HepG2 (cell line): ENCODE results near the gene CEBPA. TPM values are rescaled to one million over a fixed set of nuclear protein-coding genes. Genes with fewer than 3 reads are reported as not detected.
A peak's percentile ranks its signal among the peaks of the same experiment; 100 is the strongest.

ENCODE experiments used
- ATAC-seq: fragments of 200-7000 bp; cut with Tn5 transposase; 3 replicates; pipeline ENCODE4 v1.9.1; 2020; ENCODE audit warnings: mild to moderate bottlenecking, moderate library complexity
- BruUV-seq: library from RNA; stranded (reverse); fragments of 400-500 nt; replicated peaks from 2 replicates; lab custom pipeline; 2021; lab: Mats Ljungman, UMichigan
- CTCF ChIA-PET: fragments of 300-600 bp; formaldehyde crosslinking; extraction: SDS; loops from one replicate; lab custom pipeline; 2021; ENCODE audit warnings: low total read pairs, inconsistent platforms, low intra/inter-chr PET ratio; lab: Yijun Ruan, JAX
- POLR2A ChIA-PET: fragments of 350-600 bp; sonication (Branson Sonifier 250); formaldehyde crosslinking; loops from one replicate; lab custom pipeline; 2020; ENCODE audit warnings: antibody characterized with exemption, inconsistent platforms; lab: Yijun Ruan, JAX
- DNase-seq: peaks from one replicate; pipeline ENCODE4 v3.0.0-alpha.2; 2015; ENCODE audit warnings: low spot score
- FAIRE-seq: peaks from 3 replicates; lab custom pipeline; 2011; peaks lifted over from hg19 to GRCh38; lab: Jason Lieb, UNC
- H2AFZ ChIP-seq: one replicate; pipeline ENCODE4 v1.6.1; 2011; ENCODE audit warnings: low read length, inconsistent platforms
- H3K27ac ChIP-seq: fragments of 300-600 bp; 3 replicates; pipeline ENCODE4 v1.8.0; 2011; ENCODE audit warnings: mixed run types, mild to moderate bottlenecking, mixed read lengths, low read length, inconsistent platforms; ENCODE audit not compliant: insufficient read depth; ENCODE audit errors: extremely low read length
- H3K27me3 ChIP-seq, 2 experiments: fragments of 200-600 bp in 1 of 2; 2 replicates in 1 of 2; 3 replicates in 1 of 2; pipeline versions ENCODE4 v1.6.0 to v1.8.0; 2011; ENCODE audit warnings: low read length in 2 of 2, mild to moderate bottlenecking in 2 of 2, moderate library complexity in 2 of 2, inconsistent platforms in 1 of 2; ENCODE audit not compliant: insufficient read depth in 2 of 2, control insufficient read depth in 1 of 2
- H3K36me3 ChIP-seq, 2 experiments: fragments of 200-600 bp in 1 of 2; replicated peaks in 1 of 2; 2 replicates in 1 of 2; 3 replicates in 1 of 2; pipeline versions ENCODE4 v1.5.1 to v1.8.0; 2011; ENCODE audit warnings: low read length in 2 of 2, inconsistent platforms in 1 of 2; ENCODE audit not compliant: insufficient read depth in 2 of 2, control insufficient read depth in 1 of 2
- H3K4me1 ChIP-seq: 2 replicates; pipeline ENCODE4 v1.5.1; 2012; ENCODE audit warnings: low read length, inconsistent platforms; ENCODE audit not compliant: insufficient read depth
- H3K4me2 ChIP-seq: 2 replicates; pipeline ENCODE4 v1.6.0; 2011; ENCODE audit warnings: low read depth, low read length, inconsistent platforms
- H3K4me3 ChIP-seq, 3 experiments: fragments of 200-600 bp in 1 of 3; sonication (generic), shearing (Covaris generic) in 1 of 3; replicated peaks in 1 of 3; 2 replicates each; pipeline ENCODE4 v1.5.1; 2011 to 2016; ENCODE audit warnings: low read length in 3 of 3, inconsistent platforms in 2 of 3, low read depth in 2 of 3, mild to moderate bottlenecking in 2 of 3, control low read depth in 1 of 3, mixed read lengths in 1 of 3; ENCODE audit not compliant: insufficient read depth in 1 of 3
- H3K79me2 ChIP-seq: one replicate; pipeline ENCODE4 v1.6.1; 2011; ENCODE audit warnings: low read length, inconsistent platforms; ENCODE audit not compliant: insufficient read depth
- H3K9ac ChIP-seq: 2 replicates; pipeline ENCODE4 v1.6.0; 2011; ENCODE audit warnings: mild to moderate bottlenecking, low read depth, low read length, inconsistent platforms; ENCODE audit not compliant: insufficient read depth
- H3K9me3 ChIP-seq: 2 replicates; pipeline ENCODE4 v1.5.1; 2012; ENCODE audit warnings: mild to moderate bottlenecking, low read length
- H4K20me1 ChIP-seq: 2 replicates; pipeline ENCODE4 v1.6.0; 2011; ENCODE audit warnings: inconsistent platforms, mild to moderate bottlenecking, low read length, moderate library complexity; ENCODE audit not compliant: insufficient read depth
- ATRX ChIP-seq: sonication (generic); formaldehyde crosslinking; IDR thresholded peaks from 2 replicates; pipeline ENCODE4 v1.4.0; 2020; ENCODE audit warnings: missing genetic modification reagents, borderline replicate concordance
- CREBL2 ChIP-seq: sonication (generic); formaldehyde crosslinking; IDR thresholded peaks from 2 replicates; pipeline ENCODE4 v1.8.1; 2023; ENCODE audit warnings: missing genetic modification reagents, mild to moderate bottlenecking, borderline replicate concordance
- IRX3 ChIP-seq: sonication (generic); formaldehyde crosslinking; IDR thresholded peaks from 2 replicates; pipeline ENCODE4 v1.8.1; 2023; ENCODE audit warnings: mild to moderate bottlenecking, low read depth, missing genetic modification reagents, borderline replicate concordance
- KLF6 ChIP-seq: IDR thresholded peaks from 2 replicates; pipeline ENCODE4 v1.8.0; 2016; ENCODE audit warnings: missing biosample characterization, missing genetic modification reagents
- MAFK ChIP-seq, 2 experiments: IDR thresholded peaks in 1 of 2; conservative IDR thresholded peaks in 1 of 2; 2 replicates each; pipeline ENCODE4 v1.6.1; 2011; ENCODE audit warnings: improper control_type of control experiment in 2 of 2, low read length in 2 of 2
- MLXIP ChIP-seq: sonication (generic); formaldehyde crosslinking; IDR thresholded peaks from 2 replicates; pipeline ENCODE4 v1.9.0; 2021; ENCODE audit warnings: missing genetic modification reagents, borderline replicate concordance
- RARA ChIP-seq: IDR thresholded peaks from 2 replicates; pipeline ENCODE4 v1.6.1; 2016; ENCODE audit warnings: missing genetic modification reagents, missing compliant biosample characterization
- TFE3 ChIP-seq: IDR thresholded peaks from 2 replicates; pipeline ENCODE4 v1.6.1; 2016
- ZNF530 ChIP-seq: sonication (generic); formaldehyde crosslinking; IDR thresholded peaks from 2 replicates; pipeline ENCODE4 v1.5.0; 2020; ENCODE audit warnings: low read depth, mild to moderate bottlenecking, missing genetic modification reagents
- ZNF564 ChIP-seq: sonication (generic); formaldehyde crosslinking; IDR thresholded peaks from 2 replicates; pipeline ENCODE4 v1.8.1; 2023; ENCODE audit warnings: mild to moderate bottlenecking, missing genetic modification reagents
- ZNF740 ChIP-seq: sonication (generic); formaldehyde crosslinking; IDR thresholded peaks from 2 replicates; pipeline ENCODE4 v1.4.0; 2020; ENCODE audit warnings: missing genetic modification reagents
- WGBS: methylation state at CpG from one replicate; pipeline ENCODE4 v1.1.6; 2017; ENCODE audit warnings: low lambda C conversion rate; 5-methylcytosine and 5-hydroxymethylcytosine counted together
- in situ Hi-C: cut with HindIII; loops from 2 replicates; pipeline ENCODE4 v1.10.0; 2017; ENCODE audit warnings: low pct_unique_long_range_greater_than_20kb; ENCODE audit not compliant: extremely low pct_ligation_motif_present
- intact Hi-C: fragments of 100-400 bp; cut with micrococcal nuclease; formaldehyde crosslinking; loops from one replicate; pipeline ENCODE4 v1.10.0; 2022; ENCODE audit not compliant: unreplicated experiment
- polyA plus RNA-seq, 8 experiments: library from polyadenylated mRNA; depleted of rRNA in 3 of 8; stranded (reverse) in 7 of 8; unstranded in 1 of 8; fragments of >200 nt; fragmentation: Illumina TruSeq in 4 of 8; extraction: Trizol in 4 of 8; gene quantifications; 2 replicates each; pipeline versions ENCODE4 v1.2.1 to v1.2.3, GENCODE V29; 2011 to 2016; ENCODE audit warnings: low read depth in 4 of 8, missing spikeins in 1 of 8, mixed read lengths in 1 of 8; ENCODE audit not compliant: insufficient read depth in 1 of 8
- total RNA-seq, 5 experiments: library from RNA; depleted of rRNA; stranded (reverse); fragments of >200 nt; fragmentation: Illumina TruSeq; extraction: Trizol; gene quantifications; 2 replicates each; pipeline ENCODE4 v1.2.3, GENCODE V29; 2016; ENCODE audit warnings: low read depth in 1 of 5

The CEBPA gene
- total and polyA plus RNA-seq, 2 of the 13 experiments (the other 11 are each of a cell fraction or from before 2014, with no cell fraction given): 24.8 to 103 TPM

- WGBS: 63% methylated on average over 22 of the region's 25 CpGs
- no peak overlapping the region for H2AFZ ChIP-seq
- ATAC-seq (no peak), FAIRE-seq (no peak), DNase-seq (no peak)
- H3K9ac ChIP-seq: no peak overlapping the region
- no TSS peak for BruUV-seq
- in situ Hi-C loops (no loop called here), intact Hi-C loops (no loop called here)
- TF ChIP-seq IRX3 (CRISPR knock-in tag): no peak
- no peak for TF ChIP-seq ATRX (CRISPR knock-in tag)
- no peak for TF ChIP-seq KLF6 (CRISPR knock-in tag)
- H3K79me2 ChIP-seq: no peaks in the 10 kb centered on the region
- no peak overlapping the region for H3K4me3 ChIP-seq
- CTCF ChIA-PET: no interaction called here
- no peak overlapping the region for H3K4me2 ChIP-seq
- no peak overlapping the region for H3K27ac ChIP-seq
- no peaks in the 10 kb centered on the region for H4K20me1 ChIP-seq
- H3K36me3 ChIP-seq: no peaks in the 10 kb centered on the region
- POLR2A ChIA-PET: interaction anchor here (3.3 kb wide), 1 partner anchor 12 kb away, joined by 13 read pairs; no protein-coding TSS in a partner anchor
- no peaks in the 10 kb centered on the region for H3K9me3 ChIP-seq
- peaks cover 0 to 4% of the 10 kb centered on the region in 2 experiments; a peak in 3 of 5 replicates for H3K27me3 ChIP-seq
- H3K4me1 ChIP-seq: peaks cover 48% of the 10 kb centered on the region
Measured at GRCh38 chr19:33263325-33264023, 38.9 kb downstream of the CEBPA start.

- in situ Hi-C loops (no loop called here), intact Hi-C loops (no loop called here)
- POLR2A ChIA-PET: interaction anchor here (1.1 to 1.7 kb wide), 3 partner anchors 13 to 39 kb away, joined by 3 to 5 read pairs (median 4); no protein-coding TSS in a partner anchor
- H3K9ac ChIP-seq: no peak overlapping the region
- no peak overlapping the region for H3K4me2 ChIP-seq
- peaks cover 5% of the 10 kb centered on the region for H3K9me3 ChIP-seq
- CTCF ChIA-PET: no interaction called here
- WGBS: 57% methylated on average over 12 of the region's 14 CpGs
- DNase-seq: no peak
- no peaks in the 10 kb centered on the region for H3K79me2 ChIP-seq
- peaks cover 0 to 4% of the 10 kb centered on the region in 2 experiments; a peak in 3 of 5 replicates for H3K27me3 ChIP-seq
- TF ChIP-seq CREBL2: no peak
- no peak for TF ChIP-seq TFE3 (CRISPR knock-in tag)
- TF ChIP-seq RARA (CRISPR knock-in tag): no peak
- TF ChIP-seq MAFK (conservative IDR thresholded peaks at IDR 0.05 in 1 of 2, IDR thresholded peaks at IDR 0.05 in 1 of 2; ENCODE audit: low read length in 2 of 2): no peak
- TF ChIP-seq ZNF530 (CRISPR knock-in tag): no peak
- TF ChIP-seq MLXIP (CRISPR knock-in tag): no peak
- TF ChIP-seq ZNF740 (CRISPR knock-in tag): no peak
- no peak for TF ChIP-seq ZNF564 (CRISPR knock-in tag)
- H2AFZ ChIP-seq: no peak overlapping the region
- no peaks in the 10 kb centered on the region for H3K36me3 ChIP-seq
- H3K4me1 ChIP-seq: peaks cover 36% of the 10 kb centered on the region
- no peak overlapping the region for H3K4me3 ChIP-seq
- FAIRE-seq: no peak
- BruUV-seq: no TSS peak
- ATAC-seq: peak; percentile 56
- H3K27ac ChIP-seq: no peak overlapping the region
- no peaks in the 10 kb centered on the region for H4K20me1 ChIP-seq
Measured at GRCh38 chr19:33261511-33262189, 40.7 kb downstream of the CEBPA start.
